OCI-LY3 (cell line): ENCODE measurements around the gene LCN2.
"Not testable (repeated sequence)": the region's sequence is repeated elsewhere in the genome, so short reads cannot be mapped to it uniquely, and the experiment has no call there.

Experiments
- H2AFZ ChIP-seq: fragments of 200-600, 300-600 bp; shearing (Covaris generic); 2 replicates; pipeline ENCODE4 v1.6.0; 2014; ENCODE audit warnings: antibody characterized with exemption, low read depth, low read length
- H3K27ac ChIP-seq: fragments of 200-600, 300-600 bp; sonication (generic); 2 replicates; pipeline ENCODE4 v1.5.1; 2014; ENCODE audit warnings: mild to moderate bottlenecking, low read length, moderate library complexity, mixed read lengths
- H3K27me3 ChIP-seq: fragments of 200-600, 300-600 bp; sonication (generic); 2 replicates; pipeline ENCODE4 v1.6.1; 2014; ENCODE audit warnings: low read depth, low read length, mixed read lengths
- H3K36me3 ChIP-seq: fragments of 200-600, 300-600 bp; sonication (generic); replicated peaks from 2 replicates; pipeline ENCODE3; 2014; ENCODE audit warnings: low read depth, low read length, mixed read lengths
- H3K4me1 ChIP-seq: fragments of 300-600, 200-600 bp; sonication (generic); 2 replicates; pipeline ENCODE4 v1.6.1; 2014; ENCODE audit warnings: low read length, mixed read lengths
- H3K4me2 ChIP-seq: fragments of 200-600, 300-600 bp; sonication (generic); 2 replicates; pipeline ENCODE4 v1.6.1; 2014; ENCODE audit warnings: low read length, mixed read lengths
- H3K4me3 ChIP-seq: fragments of 300-600, 200-600 bp; sonication (generic); 2 replicates; pipeline ENCODE4 v1.5.1; 2014; ENCODE audit warnings: antibody characterized with exemption, mild to moderate bottlenecking, low read length, moderate library complexity
- H3K79me2 ChIP-seq: fragments of 300-600, 200-600 bp; shearing (Covaris generic); 2 replicates; pipeline ENCODE4 v1.6.1; 2014; ENCODE audit warnings: mild to moderate bottlenecking, low read length, mixed read lengths
- H3K9ac ChIP-seq: fragments of 300-600, 200-600 bp; shearing (Covaris generic); 2 replicates; pipeline ENCODE4 v1.6.0; 2014; ENCODE audit warnings: mild to moderate bottlenecking, low read length, moderate library complexity
- H3K9me3 ChIP-seq: fragments of 200-600, 300-600 bp; shearing (Covaris generic); 2 replicates; pipeline ENCODE4 v1.6.1; 2014; ENCODE audit warnings: low read length, mixed read lengths; ENCODE audit not compliant: insufficient read depth
- H4K20me1 ChIP-seq: fragments of 200-600, 300-600 bp; sonication (generic); 2 replicates; pipeline ENCODE4 v1.6.1; 2016; ENCODE audit warnings: low read length, mixed read lengths; ENCODE audit not compliant: insufficient read depth
- CTCF ChIP-seq: fragments of 200-600, 300-600 bp; sonication (generic); IDR thresholded peaks from 2 replicates; pipeline ENCODE4 v1.5.1; 2014; ENCODE audit warnings: antibody characterized with exemption, low read length, low read depth
- EZH2phosphoT487 ChIP-seq: fragments of 200-600 bp; shearing (Covaris generic); IDR thresholded peaks from 2 replicates; pipeline ENCODE4 v1.6.1; 2018; ENCODE audit warnings: antibody characterized with exemption, mixed run types, low read depth

Gene LCN2

GRCh38 chr9:128180447-128180846 lies 31.2 kb downstream of the LCN2 start:
- peaks cover 39% of the 10 kb centered on the region for H3K36me3 ChIP-seq
- TF ChIP-seq EZH2phosphoT487 (no peak), CTCF (no peak)
- no peaks in the 10 kb centered on the region for H3K27me3 ChIP-seq
- no peak overlapping the region for H3K4me2 ChIP-seq
- no peak overlapping the region for H3K9ac ChIP-seq
- H3K79me2 ChIP-seq: no peaks in the 10 kb centered on the region
- H3K9me3 ChIP-seq: no peaks in the 10 kb centered on the region
- no peaks in the 10 kb centered on the region for H3K4me1 ChIP-seq
- H2AFZ ChIP-seq: no peak overlapping the region
- no peaks in the 10 kb centered on the region for H4K20me1 ChIP-seq
- no peak overlapping the region for H3K4me3 ChIP-seq
- H3K27ac ChIP-seq: no peak overlapping the region

DNA sequence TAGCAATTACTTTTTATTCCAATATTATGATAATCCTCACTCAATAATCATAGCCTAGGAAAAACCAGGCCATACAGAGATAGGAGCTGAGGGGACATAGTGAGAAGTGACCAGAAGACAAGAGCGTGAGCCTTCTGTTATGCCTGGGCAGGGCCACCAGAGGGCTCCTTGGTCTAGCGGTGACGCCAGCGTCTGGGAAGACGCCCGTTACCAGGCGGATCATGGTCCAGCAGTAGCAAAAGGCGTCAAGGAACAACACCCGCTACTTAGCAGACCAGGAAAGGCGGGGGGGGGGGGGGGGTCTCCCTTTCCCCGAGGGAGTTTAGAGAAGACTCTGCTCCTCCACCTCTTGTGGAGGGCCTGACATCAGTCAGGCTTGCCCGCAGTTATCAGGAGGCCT lies 32.2 kb downstream of the LCN2 start:
- not testable (repeated sequence) for H3K4me1 ChIP-seq, H3K27ac ChIP-seq, H3K27me3 ChIP-seq, H2AFZ ChIP-seq, H3K9ac ChIP-seq, H3K4me3 ChIP-seq, H3K9me3 ChIP-seq, H4K20me1 ChIP-seq, H3K4me2 ChIP-seq, H3K79me2 ChIP-seq
- H3K36me3 ChIP-seq: peaks cover 39% of the 10 kb centered on the region

DNA sequence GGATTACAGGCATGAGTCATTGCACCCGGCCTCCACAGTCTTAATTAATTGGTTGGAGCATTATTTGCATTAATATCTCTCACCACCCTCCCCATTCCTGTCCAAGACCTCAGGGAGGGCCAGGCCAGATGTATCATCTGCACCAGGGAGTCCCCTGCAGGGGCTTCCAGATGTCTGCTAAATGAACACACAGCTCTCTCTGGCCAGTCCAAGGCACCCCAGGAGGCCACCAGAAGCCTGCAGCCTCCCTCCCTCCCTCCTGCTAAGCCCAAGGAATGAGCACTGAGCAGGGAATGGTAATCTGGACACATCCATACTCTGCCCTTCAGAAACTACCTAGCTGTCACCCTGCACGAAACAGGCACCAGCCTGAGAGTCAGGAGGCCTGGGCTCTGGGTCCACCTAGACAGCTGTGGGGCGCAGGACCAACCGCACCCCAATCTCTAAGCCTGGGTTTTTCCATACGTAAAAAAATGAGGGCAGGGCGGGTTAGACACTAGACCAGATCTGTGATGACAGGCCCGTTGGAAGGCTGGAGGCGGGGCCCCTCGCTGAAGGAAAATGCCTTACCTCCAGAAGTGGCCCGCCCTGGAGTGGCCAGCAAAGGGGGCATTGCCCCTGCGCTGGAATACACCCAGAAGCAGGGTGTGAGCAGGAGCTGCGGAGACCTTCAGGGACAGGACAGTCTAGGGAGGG lies 33.8 kb downstream of the LCN2 start:
- no peak overlapping the region for H3K4me3 ChIP-seq
- H4K20me1 ChIP-seq: no peaks in the 10 kb centered on the region
- no peaks in the 10 kb centered on the region for H3K79me2 ChIP-seq
- no peak overlapping the region for H3K27ac ChIP-seq
- no peaks in the 10 kb centered on the region for H3K27me3 ChIP-seq
- H3K9ac ChIP-seq: no peak overlapping the region
- no peaks in the 10 kb centered on the region for H3K4me1 ChIP-seq
- H2AFZ ChIP-seq: no peak overlapping the region
- no peaks in the 10 kb centered on the region for H3K9me3 ChIP-seq
- TF ChIP-seq EZH2phosphoT487 (no peak), CTCF (no peak)
- peaks cover 39% of the 10 kb centered on the region for H3K36me3 ChIP-seq
- H3K4me2 ChIP-seq: no peak overlapping the region

DNA sequence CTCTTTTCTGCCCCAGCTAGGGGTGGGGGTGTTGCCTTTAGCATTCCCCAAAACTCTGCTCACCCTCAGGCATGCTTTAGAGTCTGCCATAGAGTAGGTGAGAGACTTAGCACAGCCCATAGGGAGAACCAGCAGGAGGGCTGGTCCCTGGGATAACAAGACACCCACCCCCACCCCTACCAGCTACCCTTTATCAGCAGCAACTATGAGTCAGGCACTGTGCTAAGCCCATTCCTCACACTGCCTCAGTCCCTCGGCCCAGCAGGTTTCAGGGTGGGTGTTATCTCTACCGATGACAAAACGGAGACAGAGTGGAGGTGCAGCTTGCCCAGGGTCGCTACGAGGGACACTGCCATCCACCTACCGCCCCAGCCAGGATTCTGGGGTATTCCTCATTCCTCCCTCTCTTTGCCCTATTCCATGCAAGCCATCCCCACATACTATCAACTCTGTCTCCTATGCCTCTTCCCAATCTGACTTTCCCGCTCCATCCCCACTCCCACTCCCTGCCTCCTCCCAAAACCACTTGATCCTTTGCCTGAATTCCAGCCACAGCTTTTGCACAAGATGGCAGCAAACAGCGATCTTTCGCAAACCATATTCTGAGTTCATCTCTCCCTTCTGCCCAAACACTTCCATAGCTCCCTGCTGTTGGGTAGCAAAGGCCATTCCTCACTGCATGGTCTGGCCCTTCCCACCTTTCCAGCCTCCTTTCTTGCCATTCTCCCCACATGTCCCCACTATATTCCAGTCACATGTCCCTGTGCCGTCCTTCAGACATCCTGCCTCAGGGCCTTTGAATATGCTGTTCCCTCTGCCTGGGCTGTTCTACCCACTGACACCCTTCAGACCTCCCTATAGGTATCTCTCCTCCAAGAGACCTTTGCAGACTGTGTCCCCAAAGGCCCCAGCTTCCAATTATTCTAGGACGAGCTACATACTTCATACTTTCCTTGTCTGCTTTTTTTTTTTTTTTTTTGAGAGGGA lies 37.0 kb downstream of the LCN2 start:
- Histone ChIP-seq H3K27ac (no peak overlapping the region), H3K4me2 (no peak overlapping the region), H4K20me1 (no peaks in the 10 kb centered on the region), H3K36me3 (peaks cover 20% of the 10 kb centered on the region), H3K79me2 (peaks cover 14% of the 10 kb centered on the region), H3K9ac (no peak overlapping the region), H3K27me3 (no peaks in the 10 kb centered on the region), H2AFZ (no peak overlapping the region), H3K4me3 (no peak overlapping the region), H3K9me3 (no peaks in the 10 kb centered on the region), H3K4me1 (peaks cover 9% of the 10 kb centered on the region)
- TF ChIP-seq EZH2phosphoT487 (no peak), CTCF (no peak)
